Measurements from ENCODE around the gene SCUBE2. TPM values are rescaled to one million over a fixed set of nuclear protein-coding genes. Genes with fewer than 3 reads are reported as not detected.

The SCUBE2 gene
- total RNA-seq: 0.89 TPM
- long read RNA-seq, partial matches to known transcripts: 0 of 3 reads
- long read RNA-seq, other reads (novel, unspliced or antisense): 3 of 3 reads

DNA sequence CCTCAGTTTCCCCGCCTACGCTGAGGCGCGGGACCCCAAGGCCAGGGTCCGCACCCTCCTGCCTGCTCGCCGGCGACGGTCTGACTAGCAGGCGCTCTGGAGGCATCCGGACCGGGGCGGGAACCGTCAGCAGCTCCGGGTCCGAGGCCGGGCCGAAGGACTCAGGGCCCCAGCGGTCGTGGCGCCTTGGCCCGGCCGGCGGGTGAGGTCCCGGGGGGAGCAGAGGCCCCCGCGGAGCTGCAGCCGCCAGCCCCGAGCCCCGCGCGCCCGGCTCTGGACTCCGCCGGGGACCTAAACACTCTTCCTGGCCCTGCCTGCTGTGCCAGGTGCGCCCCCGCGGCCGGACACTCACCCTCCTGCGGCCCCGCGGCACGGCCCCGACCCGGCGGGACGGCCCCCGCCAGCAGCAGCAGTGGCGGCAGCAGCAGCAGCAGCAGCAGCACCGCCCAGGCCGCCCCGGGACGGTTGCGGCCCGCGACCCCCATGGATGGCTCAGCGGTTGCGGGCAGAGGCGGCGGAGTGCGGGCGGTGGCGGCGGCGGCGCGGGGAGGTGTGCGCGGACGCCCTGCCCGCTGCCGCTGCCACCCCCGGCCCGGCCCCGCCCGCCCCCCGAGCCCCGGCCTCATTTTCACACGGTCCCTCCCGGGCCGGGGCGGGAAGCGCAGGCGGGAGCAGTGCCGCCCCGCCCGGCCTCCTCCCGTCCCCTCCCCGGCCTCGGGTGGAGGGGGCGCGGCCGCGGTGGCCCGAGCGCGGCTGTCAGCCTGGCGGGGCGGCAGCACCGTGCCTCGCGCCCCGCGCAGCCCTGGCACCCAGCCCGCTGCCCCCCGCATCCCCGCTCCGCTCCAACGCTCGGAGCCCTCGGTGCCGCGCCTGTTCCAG is at the start of gene SCUBE2:
SCUBE2 (minus strand) TSS at position 556 of the 879 bp plus-strand sequence; CDS start at position 485, 71 bp downstream.
- intact Hi-C loops (cut with micrococcal nuclease): no loop called here
- peak; percentile 41 for DNase-seq
- ATAC-seq: peak; percentile 74

GRCh38 chr11:9141186-9141585 is 49.8 kb upstream of the SCUBE2 start:
- DNase-seq (no peak), ATAC-seq (no peak)
- intact Hi-C loops (cut with micrococcal nuclease): no loop called here

DNA sequence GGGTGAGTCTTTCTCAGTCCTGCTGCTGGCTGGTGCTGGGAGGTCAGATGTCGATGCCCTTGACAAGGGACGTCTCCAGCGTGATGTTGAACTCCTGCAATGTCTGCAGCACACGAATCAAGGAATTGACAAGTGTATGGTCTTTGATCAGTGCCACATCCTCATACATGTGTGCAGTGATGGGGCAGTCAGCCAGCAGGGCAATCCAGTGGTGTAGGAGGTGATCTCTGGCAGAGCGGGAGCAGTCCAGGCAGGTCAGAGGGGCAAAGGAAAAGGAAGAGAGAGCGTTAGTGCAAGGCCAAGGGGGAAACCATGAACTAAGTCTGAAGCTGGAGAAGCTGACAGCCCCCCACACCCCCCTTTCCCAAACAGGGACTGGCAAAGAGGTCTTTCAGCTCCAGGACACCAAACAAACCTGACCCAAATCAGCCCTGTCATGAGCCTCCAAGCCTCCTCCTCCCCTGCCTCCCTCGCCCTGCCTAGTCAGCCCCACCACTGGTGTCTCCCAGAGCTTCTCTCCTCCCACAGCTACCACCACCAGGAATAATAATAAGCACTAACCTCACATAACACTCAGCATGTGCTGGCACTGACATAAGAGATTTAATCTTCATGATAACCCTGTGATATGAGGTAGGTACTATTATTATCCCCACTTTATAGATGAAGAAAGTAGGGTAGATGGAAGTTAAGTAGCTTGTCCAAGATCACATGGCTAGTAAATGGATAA is 48.4 kb upstream of the SCUBE2 start:
- intact Hi-C loops (cut with micrococcal nuclease): loop anchor here (5.0 kb wide), 1 partner anchor 127 kb away; no protein-coding TSS in a partner anchor
- no peak for DNase-seq
- ATAC-seq: no peak

GRCh38 chr11:9138612-9139579 is 47.5 kb upstream of the SCUBE2 start:
- DNase-seq (no peak), ATAC-seq (peak; percentile 21)
- intact Hi-C loops (cut with micrococcal nuclease): loop anchor here (5.0 kb wide), 1 partner anchor 127 kb away; no protein-coding TSS in a partner anchor

GRCh38 chr11:9138133-9138453 is 46.7 kb upstream of the SCUBE2 start:
- no peak for DNase-seq
- intact Hi-C loops (cut with micrococcal nuclease): loop anchor here (5.0 kb wide), 1 partner anchor 126 kb away; no protein-coding TSS in a partner anchor
- no peak for ATAC-seq

GRCh38 chr11:9137293-9138132 is 46.1 kb upstream of the SCUBE2 start:
- intact Hi-C loops (cut with micrococcal nuclease): loop anchor here (5.0 kb wide), 1 partner anchor 125 kb away; no protein-coding TSS in a partner anchor
- peak; percentile 83 for DNase-seq
- peak; percentile 93 for ATAC-seq

DNA sequence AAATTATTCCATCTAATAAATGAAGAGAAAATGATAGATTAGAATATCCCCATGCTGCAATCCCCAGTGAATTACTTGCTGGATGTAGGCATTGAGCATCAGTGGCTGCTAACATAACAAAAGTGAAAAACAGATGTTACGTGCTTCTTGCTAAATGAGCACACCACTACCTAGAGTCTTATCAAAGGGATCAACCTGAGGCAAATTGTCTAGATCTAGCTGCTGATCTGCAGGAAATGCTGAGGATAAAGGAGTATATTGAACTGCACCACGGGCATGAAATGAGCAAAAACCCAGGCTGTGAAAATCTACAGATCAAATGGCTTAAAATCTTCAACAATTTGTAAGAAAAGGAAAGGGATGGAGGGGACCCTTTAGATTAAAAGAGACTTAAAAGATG is 45.3 kb upstream of the SCUBE2 start:
- ATAC-seq (no peak), DNase-seq (no peak)
- intact Hi-C loops (cut with micrococcal nuclease): loop anchor here (5.0 kb wide), 1 partner anchor 124 kb away; no protein-coding TSS in a partner anchor

GRCh38 chr11:9133956-9134355 is 42.6 kb upstream of the SCUBE2 start:
- ATAC-seq (no peak), DNase-seq (no peak)
- intact Hi-C loops (cut with micrococcal nuclease): no loop called here

DNA sequence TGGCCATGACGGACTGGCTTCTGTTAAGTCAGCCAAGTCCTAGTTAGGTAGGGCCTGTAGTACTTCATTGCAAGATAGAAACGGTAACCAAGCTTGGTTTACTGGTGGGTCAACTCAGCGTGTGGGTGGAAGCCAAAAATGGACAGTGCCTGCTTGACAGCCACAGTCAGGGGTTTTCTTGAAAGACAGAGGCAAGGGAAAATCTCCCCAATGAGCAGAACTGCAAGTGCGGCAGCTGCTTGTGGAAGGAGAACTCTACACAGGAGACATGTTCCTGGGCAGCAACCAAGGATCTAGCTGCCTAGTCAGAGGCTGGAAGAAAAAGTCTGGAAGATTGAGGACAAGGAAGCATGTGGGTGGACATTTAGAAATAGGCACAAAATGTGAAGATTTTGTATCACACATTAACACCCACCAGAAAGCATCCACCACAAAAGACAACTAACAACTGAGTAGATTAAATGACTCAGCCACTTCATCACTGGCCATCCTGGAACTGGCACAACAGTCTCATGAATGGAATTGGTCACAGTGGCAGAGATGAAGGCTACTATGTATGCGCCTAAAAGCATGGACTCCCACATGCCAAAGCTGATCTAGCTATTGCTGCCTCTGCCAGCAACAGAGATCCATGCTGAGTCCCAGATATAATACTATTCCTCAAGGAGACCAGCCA is 40.9 kb upstream of the SCUBE2 start:
- DNase-seq (no peak), ATAC-seq (no peak)
- intact Hi-C loops (cut with micrococcal nuclease): no loop called here

- ATAC-seq (no peak), DNase-seq (no peak)
- intact Hi-C loops (cut with micrococcal nuclease): no loop called here
These were observed 38.9 kb upstream of the SCUBE2 start for GRCh38 chr11:9130297-9130696.

DNA sequence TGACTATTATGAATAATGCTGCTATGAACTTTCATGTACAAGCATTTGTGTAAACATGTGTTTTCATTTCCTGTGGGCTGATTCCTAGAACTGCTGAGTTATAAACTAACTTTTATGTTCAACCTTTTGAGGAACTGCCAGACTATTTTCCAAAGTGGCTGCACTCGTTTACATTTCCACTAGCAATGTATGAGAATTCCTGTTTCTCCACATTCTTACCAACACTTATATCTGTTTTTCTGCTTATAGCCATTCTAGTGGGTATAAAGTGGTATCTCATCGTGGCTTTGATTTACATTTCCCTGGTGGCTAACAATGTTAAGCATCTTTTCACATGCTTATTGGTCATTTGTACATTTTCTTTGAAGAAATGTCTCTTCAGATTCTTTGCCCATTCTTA is 35.2 kb upstream of the SCUBE2 start:
- ATAC-seq (no peak), DNase-seq (no peak)
- intact Hi-C loops (cut with micrococcal nuclease): no loop called here

- intact Hi-C loops (cut with micrococcal nuclease): no loop called here
These were observed 33.9 kb upstream of the SCUBE2 start for GRCh38 chr11:9125185-9125886.

GRCh38 chr11:9123595-9124304 is 32.4 kb upstream of the SCUBE2 start:
- ATAC-seq: no peak
- intact Hi-C loops (cut with micrococcal nuclease): no loop called here
- DNase-seq: no peak

More at GRCh38 chr11:9125185-9125886, 33.9 kb upstream of the SCUBE2 start:
- DNase-seq: no peak
- ATAC-seq: no peak

DNA sequence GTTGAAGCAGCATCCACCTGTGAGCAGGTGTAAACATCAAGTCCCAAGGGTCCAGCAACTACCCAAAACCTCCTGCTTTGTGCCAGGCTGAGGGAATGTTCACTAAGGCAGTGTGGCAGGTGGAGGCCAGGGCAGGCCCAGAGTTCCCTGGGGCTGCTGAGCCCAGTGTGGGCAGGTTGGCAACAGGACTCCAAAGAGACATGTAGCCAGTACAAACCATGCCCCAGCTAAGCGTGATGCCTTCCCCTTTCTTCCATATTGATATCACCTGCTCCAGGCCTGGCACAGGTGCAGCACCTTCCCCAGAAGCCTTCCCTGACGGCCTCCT is 30.0 kb upstream of the SCUBE2 start:
- ATAC-seq: no peak
- DNase-seq: no peak
- intact Hi-C loops (cut with micrococcal nuclease): no loop called here

DNA sequence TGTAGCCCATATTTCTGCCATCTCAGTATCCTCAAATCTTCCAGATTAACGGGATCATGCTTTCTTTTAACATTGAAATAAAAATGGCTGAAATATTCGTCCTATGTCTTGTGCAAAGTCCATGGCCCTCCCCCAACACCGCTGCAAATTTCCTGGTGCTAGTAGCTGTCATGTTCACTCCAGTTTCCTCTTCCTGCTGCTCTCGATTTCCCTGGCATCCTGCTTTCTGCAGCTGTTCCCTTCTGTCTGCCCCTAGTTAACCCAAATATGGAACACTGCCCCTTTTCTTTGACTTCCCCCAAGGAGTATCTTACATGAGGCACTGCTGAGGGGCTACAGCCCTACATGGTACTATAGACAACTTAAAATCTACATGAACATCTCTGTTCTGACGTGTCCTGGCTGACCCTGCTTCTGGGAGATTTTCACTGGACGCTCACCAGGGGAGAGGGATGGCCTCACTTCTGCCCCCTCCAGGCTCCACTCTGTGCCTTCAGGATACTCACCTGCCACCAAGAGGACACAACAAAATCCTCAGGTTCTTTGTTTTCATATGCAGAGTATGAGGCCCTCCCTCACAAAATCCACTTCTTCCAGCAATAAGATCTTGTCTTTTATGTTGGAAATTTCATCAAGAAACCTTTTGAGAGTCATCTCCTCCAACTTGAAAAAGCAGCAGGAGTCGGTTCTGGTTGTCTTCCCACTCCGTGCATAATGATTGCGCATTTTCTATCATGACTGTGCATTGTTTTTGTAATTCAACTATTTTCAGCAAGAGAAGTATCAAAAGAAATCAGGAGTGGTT is 29.5 kb upstream of the SCUBE2 start:
- no peak for ATAC-seq
- no peak for DNase-seq
- intact Hi-C loops (cut with micrococcal nuclease): no loop called here

DNA sequence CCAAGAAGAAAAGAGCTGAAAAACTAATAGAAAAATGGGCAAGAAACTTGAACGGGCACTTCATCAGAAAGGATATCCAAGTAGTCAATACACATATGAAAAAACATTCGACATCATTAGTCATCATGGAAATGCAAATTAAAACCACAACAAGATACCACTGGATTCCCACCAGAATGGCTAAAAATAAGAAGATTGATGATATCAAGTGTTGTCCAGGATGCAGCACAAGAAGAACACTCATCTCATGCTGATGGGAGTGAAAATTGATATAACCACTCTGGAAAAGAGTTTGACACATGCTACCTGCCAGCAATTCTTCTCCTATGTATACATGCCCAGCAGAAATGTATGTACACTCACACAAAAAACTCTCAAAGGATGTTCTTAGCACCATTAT is 26.9 kb upstream of the SCUBE2 start:
- intact Hi-C loops (cut with micrococcal nuclease): no loop called here
- no peak for ATAC-seq

More for the DNA sequence above, 26.9 kb upstream of the SCUBE2 start:
- DNase-seq: no peak
